HEK293 (cell line): Measurements from ENCODE around the gene PDE4B.

Experiments used
- CTCF ChIA-PET: fragments of 350-600 bp; formaldehyde crosslinking; extraction: SDS; loops from one replicate; lab custom pipeline; 2021; ENCODE audit warnings: antibody characterized with exemption; lab: Yijun Ruan, JAX
- POLR2A ChIA-PET: fragments of 300-600 bp; formaldehyde crosslinking; extraction: SDS; loops from one replicate; lab custom pipeline; 2020; ENCODE audit warnings: antibody characterized with exemption, inconsistent platforms; lab: Yijun Ruan, JAX
- H3K27ac ChIP-seq: fragments of 200-500 bp; sonication (Bioruptor generic); 2 replicates; pipeline ENCODE4 v1.5.1; 2014; ENCODE audit warnings: low read depth, low read length, control low read depth, inconsistent platforms; ENCODE audit errors: extremely low read depth
- H3K36me3 ChIP-seq, 2 experiments: fragments of 200-500 bp in 1 of 2; sonication (Bioruptor generic) in 1 of 2; 1 replicate in 1 of 2; 2 replicates in 1 of 2; pipeline ENCODE4 v1.5.1; 2014 to 2017; ENCODE audit warnings: inconsistent platforms in 2 of 2, low read length in 2 of 2; ENCODE audit not compliant: control insufficient read depth in 2 of 2, insufficient read depth in 1 of 2
- H3K4me1 ChIP-seq: fragments of 200-500 bp; sonication (Bioruptor generic); 2 replicates; pipeline ENCODE4 v1.5.1; 2014; ENCODE audit warnings: mild to moderate bottlenecking, low read length, inconsistent platforms; ENCODE audit not compliant: control insufficient read depth, insufficient read depth
- H3K4me3 ChIP-seq: 2 replicates; pipeline ENCODE4 v1.5.1; 2011; ENCODE audit warnings: low read depth, mild to moderate bottlenecking, control low read depth, low read length, moderate library complexity
- H3K9me3 ChIP-seq: fragments of 200-500 bp; sonication (Bioruptor generic); 2 replicates; pipeline ENCODE4 v1.5.1; 2014; ENCODE audit warnings: low read depth, low read length, inconsistent platforms; ENCODE audit not compliant: control insufficient read depth, insufficient read depth
- MEIS1 ChIP-seq: sonication (generic); formaldehyde crosslinking; IDR thresholded peaks from 2 replicates; pipeline ENCODE4 v1.8.1; 2022; ENCODE audit warnings: missing genetic modification reagents, mild to moderate bottlenecking, borderline replicate concordance
- MYNN ChIP-seq: fragments of 450-650 bp; formaldehyde crosslinking; IDR thresholded peaks from 2 replicates; pipeline ENCODE4 v1.5.1; 2016; ENCODE audit warnings: missing biosample characterization, missing genetic modification characterization, borderline replicate concordance
- OVOL3 ChIP-seq: fragments of 450-650 bp; formaldehyde crosslinking; IDR thresholded peaks from 2 replicates; pipeline ENCODE4 v1.5.1; 2016; ENCODE audit warnings: missing biosample characterization, missing genetic modification characterization
- REPIN1 ChIP-seq: fragments of 450-650 bp; formaldehyde crosslinking; IDR thresholded peaks from 2 replicates; pipeline ENCODE4 v1.5.1; 2017; ENCODE audit warnings: missing biosample characterization, missing genetic modification characterization, low read depth
- SP2 ChIP-seq: fragments of 450-650 bp; formaldehyde crosslinking; IDR thresholded peaks from 2 replicates; pipeline ENCODE4 v1.5.1; 2016; ENCODE audit warnings: missing biosample characterization, missing genetic modification characterization
- ZNF112 ChIP-seq: fragments of 450-650 bp; formaldehyde crosslinking; IDR thresholded peaks from 2 replicates; pipeline ENCODE4 v1.5.0; 2017; ENCODE audit warnings: missing biosample characterization, missing genetic modification characterization
- ZNF121 ChIP-seq: fragments of 450-650 bp; formaldehyde crosslinking; IDR thresholded peaks from 2 replicates; pipeline ENCODE4 v1.5.1; 2016; ENCODE audit warnings: missing biosample characterization, missing genetic modification characterization
- ZNF174 ChIP-seq: fragments of 450-650 bp; formaldehyde crosslinking; IDR thresholded peaks from 2 replicates; pipeline ENCODE4 v1.5.0; 2017; ENCODE audit warnings: missing biosample characterization, mild to moderate bottlenecking, missing genetic modification characterization
- ZNF19 ChIP-seq: fragments of 450-650 bp; formaldehyde crosslinking; IDR thresholded peaks from 2 replicates; pipeline ENCODE4; 2016; ENCODE audit warnings: missing biosample characterization, missing genetic modification characterization, low read depth
- ZNF354C ChIP-seq: fragments of 450-650 bp; formaldehyde crosslinking; IDR thresholded peaks from 2 replicates; pipeline ENCODE4 v1.5.1; 2016; ENCODE audit warnings: missing biosample characterization, missing genetic modification characterization, low read depth, borderline replicate concordance
- ZNF394 ChIP-seq: fragments of 450-650 bp; formaldehyde crosslinking; IDR thresholded peaks from 2 replicates; pipeline ENCODE4 v1.5.1; 2016; ENCODE audit warnings: missing biosample characterization, missing genetic modification characterization, mild to moderate bottlenecking, moderate library complexity, borderline replicate concordance
- ZNF510 ChIP-seq: fragments of 450-650 bp; formaldehyde crosslinking; IDR thresholded peaks from 2 replicates; pipeline ENCODE4 v1.5.1; 2018; ENCODE audit warnings: mild to moderate bottlenecking, missing genetic modification characterization, missing biosample characterization; ENCODE audit not compliant: insufficient replicate concordance
- ZNF544 ChIP-seq: fragments of 450-650 bp; formaldehyde crosslinking; IDR thresholded peaks from 2 replicates; pipeline ENCODE4 v1.5.0; 2017; ENCODE audit warnings: missing biosample characterization, missing genetic modification characterization
- ZNF777 ChIP-seq: fragments of 450-650 bp; formaldehyde crosslinking; IDR thresholded peaks from 2 replicates; pipeline ENCODE4 v1.5.1; 2017; ENCODE audit warnings: missing biosample characterization, missing genetic modification characterization, borderline replicate concordance
- ZNF837 ChIP-seq: fragments of 450-650 bp; formaldehyde crosslinking; IDR thresholded peaks from 2 replicates; pipeline ENCODE4 v1.5.1; 2016; ENCODE audit warnings: missing biosample characterization, missing genetic modification characterization
- TF ChIP-seq, protein P1 (sequence below): fragments of 450-650 bp; formaldehyde crosslinking; IDR thresholded peaks from 2 replicates; pipeline ENCODE4 v1.5.1; 2016; ENCODE audit warnings: missing biosample characterization, missing genetic modification characterization
- TF ChIP-seq, protein P2 (sequence below): sonication (generic); formaldehyde crosslinking; IDR thresholded peaks from 2 replicates; pipeline ENCODE4 v1.8.1; 2022; ENCODE audit warnings: mild to moderate bottlenecking, moderate library complexity, missing genetic modification reagents
- TF ChIP-seq, protein P3 (sequence below): fragments of 450-650 bp; formaldehyde crosslinking; IDR thresholded peaks from 2 replicates; pipeline ENCODE4 v1.5.1; 2016; ENCODE audit warnings: missing biosample characterization, missing genetic modification characterization, borderline replicate concordance
- TF ChIP-seq, protein P4 (sequence below): fragments of 450-650 bp; formaldehyde crosslinking; IDR thresholded peaks from 2 replicates; pipeline ENCODE4 v1.5.1; 2016; ENCODE audit warnings: missing biosample characterization, missing genetic modification characterization, low read depth
- TF ChIP-seq, protein P5 (sequence below): fragments of 450-650 bp; formaldehyde crosslinking; IDR thresholded peaks from 2 replicates; pipeline ENCODE4 v1.5.1; 2016; ENCODE audit warnings: missing biosample characterization, missing genetic modification characterization, borderline replicate concordance
- TF ChIP-seq, protein P6 (sequence below): fragments of 450-650 bp; formaldehyde crosslinking; IDR thresholded peaks from 2 replicates; pipeline ENCODE4 v1.5.1; 2016; ENCODE audit warnings: missing biosample characterization, missing genetic modification characterization

The PDE4B gene

DNA sequence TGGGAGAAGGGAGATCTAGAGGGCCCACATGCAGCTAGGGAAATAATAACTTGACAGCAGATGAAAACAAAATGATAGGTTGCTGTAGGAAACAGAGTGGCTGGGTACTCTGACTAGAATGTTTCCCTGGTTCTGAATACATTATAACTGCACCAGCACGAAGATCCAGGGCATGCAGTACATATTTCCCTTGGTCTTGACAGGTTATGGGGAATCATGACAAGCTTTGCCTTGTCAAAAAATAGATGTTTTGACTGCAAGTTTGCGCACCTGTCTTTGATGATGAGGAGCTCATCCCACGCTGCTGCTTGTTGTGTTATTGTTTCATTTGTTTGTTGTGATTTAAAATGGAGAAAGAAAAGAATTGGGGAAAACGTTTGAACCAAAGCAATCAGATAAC lies 292.9 kb downstream of the PDE4B start (continued):
- TF ChIP-seq MEIS1 (CRISPR knock-in tag) (no peak), MYNN (tag by site-specific recombination) (no peak), SP2 (no peak)
- TF ChIP-seq, protein P1, sequence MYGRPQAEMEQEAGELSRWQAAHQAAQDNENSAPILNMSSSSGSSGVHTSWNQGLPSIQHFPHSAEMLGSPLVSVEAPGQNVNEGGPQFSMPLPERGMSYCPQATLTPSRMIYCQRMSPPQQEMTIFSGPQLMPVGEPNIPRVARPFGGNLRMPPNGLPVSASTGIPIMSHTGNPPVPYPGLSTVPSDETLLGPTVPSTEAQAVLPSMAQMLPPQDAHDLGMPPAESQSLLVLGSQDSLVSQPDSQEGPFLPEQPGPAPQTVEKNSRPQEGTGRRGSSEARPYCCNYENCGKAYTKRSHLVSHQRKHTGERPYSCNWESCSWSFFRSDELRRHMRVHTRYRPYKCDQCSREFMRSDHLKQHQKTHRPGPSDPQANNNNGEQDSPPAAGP (tag by site-specific recombination), result no peak
- TF ChIP-seq, protein P2, sequence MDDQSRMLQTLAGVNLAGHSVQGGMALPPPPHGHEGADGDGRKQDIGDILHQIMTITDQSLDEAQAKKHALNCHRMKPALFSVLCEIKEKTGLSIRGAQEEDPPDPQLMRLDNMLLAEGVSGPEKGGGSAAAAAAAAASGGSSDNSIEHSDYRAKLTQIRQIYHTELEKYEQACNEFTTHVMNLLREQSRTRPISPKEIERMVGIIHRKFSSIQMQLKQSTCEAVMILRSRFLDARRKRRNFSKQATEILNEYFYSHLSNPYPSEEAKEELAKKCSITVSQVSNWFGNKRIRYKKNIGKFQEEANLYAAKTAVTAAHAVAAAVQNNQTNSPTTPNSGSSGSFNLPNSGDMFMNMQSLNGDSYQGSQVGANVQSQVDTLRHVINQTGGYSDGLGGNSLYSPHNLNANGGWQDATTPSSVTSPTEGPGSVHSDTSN (CRISPR knock-in tag), result no peak

DNA sequence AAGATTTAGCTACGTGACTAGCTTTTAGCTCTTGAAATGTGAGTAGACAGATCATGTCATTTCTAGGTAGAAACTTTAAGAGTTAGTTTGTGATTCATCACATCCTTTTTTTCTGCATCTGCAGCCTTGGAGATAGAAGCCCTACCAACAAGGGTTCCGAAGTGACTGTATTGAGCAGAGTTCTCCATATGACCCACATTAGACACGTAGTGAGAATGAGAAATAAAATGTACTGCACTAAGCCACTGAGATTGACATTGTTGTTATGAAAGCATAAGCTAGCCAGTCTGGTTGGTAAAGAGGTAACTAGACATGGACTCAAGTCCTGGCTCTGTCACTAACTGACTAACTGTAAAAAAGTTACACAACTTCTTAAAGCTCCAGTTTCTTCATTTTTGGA lies 296.1 kb downstream of the PDE4B start:
- H3K4me3 ChIP-seq, result no peak overlapping the region
- H3K4me1 ChIP-seq, result no peaks in the 10 kb centered on the region
- no peaks in the 10 kb centered on the region for H3K9me3 ChIP-seq
- H3K27ac ChIP-seq, result no peak overlapping the region
- ChIA-PET CTCF (interaction anchor here (2.0 kb wide), 1 partner anchor 154 kb away, joined by 6 read pairs; no protein-coding TSS in a partner anchor), POLR2A (no interaction called here)
- H3K36me3 ChIP-seq, result no peaks in the 10 kb centered on the region
- TF ChIP-seq ZNF394 (no peak), ZNF544 (tag by site-specific recombination) (no peak), ZNF174 (tag by site-specific recombination) (no peak), ZNF777 (tag by site-specific recombination) (no peak), ZNF837 (tag by site-specific recombination) (no peak), REPIN1 (tag by site-specific recombination) (no peak), ZNF354C (no peak), ZNF19 (tag by site-specific recombination) (no peak), OVOL3 (tag by site-specific recombination) (no peak), ZNF121 (tag by site-specific recombination) (no peak), ZNF510 (tag by site-specific recombination) (no peak), ZNF112 (tag by site-specific recombination) (no peak)
- TF ChIP-seq, protein P3, sequence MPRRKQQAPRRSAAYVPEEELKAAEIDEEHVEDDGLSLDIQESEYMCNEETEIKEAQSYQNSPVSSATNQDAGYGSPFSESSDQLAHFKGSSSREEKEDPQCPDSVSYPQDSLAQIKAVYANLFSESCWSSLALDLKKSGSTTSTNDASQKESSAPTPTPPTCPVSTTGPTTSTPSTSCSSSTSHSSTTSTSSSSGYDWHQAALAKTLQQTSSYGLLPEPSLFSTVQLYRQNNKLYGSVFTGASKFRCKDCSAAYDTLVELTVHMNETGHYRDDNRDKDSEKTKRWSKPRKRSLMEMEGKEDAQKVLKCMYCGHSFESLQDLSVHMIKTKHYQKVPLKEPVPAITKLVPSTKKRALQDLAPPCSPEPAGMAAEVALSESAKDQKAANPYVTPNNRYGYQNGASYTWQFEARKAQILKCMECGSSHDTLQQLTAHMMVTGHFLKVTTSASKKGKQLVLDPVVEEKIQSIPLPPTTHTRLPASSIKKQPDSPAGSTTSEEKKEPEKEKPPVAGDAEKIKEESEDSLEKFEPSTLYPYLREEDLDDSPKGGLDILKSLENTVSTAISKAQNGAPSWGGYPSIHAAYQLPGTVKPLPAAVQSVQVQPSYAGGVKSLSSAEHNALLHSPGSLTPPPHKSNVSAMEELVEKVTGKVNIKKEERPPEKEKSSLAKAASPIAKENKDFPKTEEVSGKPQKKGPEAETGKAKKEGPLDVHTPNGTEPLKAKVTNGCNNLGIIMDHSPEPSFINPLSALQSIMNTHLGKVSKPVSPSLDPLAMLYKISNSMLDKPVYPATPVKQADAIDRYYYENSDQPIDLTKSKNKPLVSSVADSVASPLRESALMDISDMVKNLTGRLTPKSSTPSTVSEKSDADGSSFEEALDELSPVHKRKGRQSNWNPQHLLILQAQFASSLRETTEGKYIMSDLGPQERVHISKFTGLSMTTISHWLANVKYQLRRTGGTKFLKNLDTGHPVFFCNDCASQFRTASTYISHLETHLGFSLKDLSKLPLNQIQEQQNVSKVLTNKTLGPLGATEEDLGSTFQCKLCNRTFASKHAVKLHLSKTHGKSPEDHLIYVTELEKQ, result no peak
- TF ChIP-seq, protein P4, sequence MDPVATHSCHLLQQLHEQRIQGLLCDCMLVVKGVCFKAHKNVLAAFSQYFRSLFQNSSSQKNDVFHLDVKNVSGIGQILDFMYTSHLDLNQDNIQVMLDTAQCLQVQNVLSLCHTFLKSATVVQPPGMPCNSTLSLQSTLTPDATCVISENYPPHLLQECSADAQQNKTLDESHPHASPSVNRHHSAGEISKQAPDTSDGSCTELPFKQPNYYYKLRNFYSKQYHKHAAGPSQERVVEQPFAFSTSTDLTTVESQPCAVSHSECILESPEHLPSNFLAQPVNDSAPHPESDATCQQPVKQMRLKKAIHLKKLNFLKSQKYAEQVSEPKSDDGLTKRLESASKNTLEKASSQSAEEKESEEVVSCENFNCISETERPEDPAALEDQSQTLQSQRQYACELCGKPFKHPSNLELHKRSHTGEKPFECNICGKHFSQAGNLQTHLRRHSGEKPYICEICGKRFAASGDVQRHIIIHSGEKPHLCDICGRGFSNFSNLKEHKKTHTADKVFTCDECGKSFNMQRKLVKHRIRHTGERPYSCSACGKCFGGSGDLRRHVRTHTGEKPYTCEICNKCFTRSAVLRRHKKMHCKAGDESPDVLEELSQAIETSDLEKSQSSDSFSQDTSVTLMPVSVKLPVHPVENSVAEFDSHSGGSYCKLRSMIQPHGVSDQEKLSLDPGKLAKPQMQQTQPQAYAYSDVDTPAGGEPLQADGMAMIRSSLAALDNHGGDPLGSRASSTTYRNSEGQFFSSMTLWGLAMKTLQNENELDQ (tag by site-specific recombination), result no peak
- TF ChIP-seq, protein P5, sequence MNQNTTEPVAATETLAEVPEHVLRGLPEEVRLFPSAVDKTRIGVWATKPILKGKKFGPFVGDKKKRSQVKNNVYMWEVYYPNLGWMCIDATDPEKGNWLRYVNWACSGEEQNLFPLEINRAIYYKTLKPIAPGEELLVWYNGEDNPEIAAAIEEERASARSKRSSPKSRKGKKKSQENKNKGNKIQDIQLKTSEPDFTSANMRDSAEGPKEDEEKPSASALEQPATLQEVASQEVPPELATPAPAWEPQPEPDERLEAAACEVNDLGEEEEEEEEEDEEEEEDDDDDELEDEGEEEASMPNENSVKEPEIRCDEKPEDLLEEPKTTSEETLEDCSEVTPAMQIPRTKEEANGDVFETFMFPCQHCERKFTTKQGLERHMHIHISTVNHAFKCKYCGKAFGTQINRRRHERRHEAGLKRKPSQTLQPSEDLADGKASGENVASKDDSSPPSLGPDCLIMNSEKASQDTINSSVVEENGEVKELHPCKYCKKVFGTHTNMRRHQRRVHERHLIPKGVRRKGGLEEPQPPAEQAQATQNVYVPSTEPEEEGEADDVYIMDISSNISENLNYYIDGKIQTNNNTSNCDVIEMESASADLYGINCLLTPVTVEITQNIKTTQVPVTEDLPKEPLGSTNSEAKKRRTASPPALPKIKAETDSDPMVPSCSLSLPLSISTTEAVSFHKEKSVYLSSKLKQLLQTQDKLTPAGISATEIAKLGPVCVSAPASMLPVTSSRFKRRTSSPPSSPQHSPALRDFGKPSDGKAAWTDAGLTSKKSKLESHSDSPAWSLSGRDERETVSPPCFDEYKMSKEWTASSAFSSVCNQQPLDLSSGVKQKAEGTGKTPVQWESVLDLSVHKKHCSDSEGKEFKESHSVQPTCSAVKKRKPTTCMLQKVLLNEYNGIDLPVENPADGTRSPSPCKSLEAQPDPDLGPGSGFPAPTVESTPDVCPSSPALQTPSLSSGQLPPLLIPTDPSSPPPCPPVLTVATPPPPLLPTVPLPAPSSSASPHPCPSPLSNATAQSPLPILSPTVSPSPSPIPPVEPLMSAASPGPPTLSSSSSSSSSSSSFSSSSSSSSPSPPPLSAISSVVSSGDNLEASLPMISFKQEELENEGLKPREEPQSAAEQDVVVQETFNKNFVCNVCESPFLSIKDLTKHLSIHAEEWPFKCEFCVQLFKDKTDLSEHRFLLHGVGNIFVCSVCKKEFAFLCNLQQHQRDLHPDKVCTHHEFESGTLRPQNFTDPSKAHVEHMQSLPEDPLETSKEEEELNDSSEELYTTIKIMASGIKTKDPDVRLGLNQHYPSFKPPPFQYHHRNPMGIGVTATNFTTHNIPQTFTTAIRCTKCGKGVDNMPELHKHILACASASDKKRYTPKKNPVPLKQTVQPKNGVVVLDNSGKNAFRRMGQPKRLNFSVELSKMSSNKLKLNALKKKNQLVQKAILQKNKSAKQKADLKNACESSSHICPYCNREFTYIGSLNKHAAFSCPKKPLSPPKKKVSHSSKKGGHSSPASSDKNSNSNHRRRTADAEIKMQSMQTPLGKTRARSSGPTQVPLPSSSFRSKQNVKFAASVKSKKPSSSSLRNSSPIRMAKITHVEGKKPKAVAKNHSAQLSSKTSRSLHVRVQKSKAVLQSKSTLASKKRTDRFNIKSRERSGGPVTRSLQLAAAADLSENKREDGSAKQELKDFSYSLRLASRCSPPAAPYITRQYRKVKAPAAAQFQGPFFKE (tag by site-specific recombination), result no peak
- TF ChIP-seq, protein P6, sequence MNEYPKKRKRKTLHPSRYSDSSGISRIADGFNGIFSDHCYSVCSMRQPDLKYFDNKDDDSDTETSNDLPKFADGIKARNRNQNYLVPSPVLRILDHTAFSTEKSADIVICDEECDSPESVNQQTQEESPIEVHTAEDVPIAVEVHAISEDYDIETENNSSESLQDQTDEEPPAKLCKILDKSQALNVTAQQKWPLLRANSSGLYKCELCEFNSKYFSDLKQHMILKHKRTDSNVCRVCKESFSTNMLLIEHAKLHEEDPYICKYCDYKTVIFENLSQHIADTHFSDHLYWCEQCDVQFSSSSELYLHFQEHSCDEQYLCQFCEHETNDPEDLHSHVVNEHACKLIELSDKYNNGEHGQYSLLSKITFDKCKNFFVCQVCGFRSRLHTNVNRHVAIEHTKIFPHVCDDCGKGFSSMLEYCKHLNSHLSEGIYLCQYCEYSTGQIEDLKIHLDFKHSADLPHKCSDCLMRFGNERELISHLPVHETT (tag by site-specific recombination), result no peak
